Endometrium (tissue), 2 donors: ENCODE results near the gene TTC38.
"Not testable (repeated sequence)": the region's sequence is repeated elsewhere in the genome, so short reads cannot be mapped to it uniquely, and the experiment has no call there.

Experiments
- FAIRE-seq: peaks from 2 replicates; lab custom pipeline; 2012; peaks lifted over from hg19 to GRCh38; lab: Jason Lieb, UNC
- donor health status: control.
- donor health status: control.

TTC38 gene

GRCh38 chr22:46246178-46246577 is 21.6 kb upstream of the TTC38 start:
- no peak for FAIRE-seq

- FAIRE-seq, result no peak
Measured at GRCh38 chr22:46247443-46247975, 20.3 kb upstream of the TTC38 start.

GRCh38 chr22:46250035-46250782 is 17.6 kb upstream of the TTC38 start, which contains the start of gene CDPF1:
Gene CDPF1, minus strand, starts transcription at chr22:46250293. Its CDS starts 2,009 bp downstream, at chr22:46248284.
- FAIRE-seq, result no peak

GRCh38 chr22:46250783-46251125 is 17.1 kb upstream of the TTC38 start:
- no peak for FAIRE-seq

- no peak for FAIRE-seq
Measured at GRCh38 chr22:46251266-46251665, 16.5 kb upstream of the TTC38 start.

- no peak for FAIRE-seq
Measured at GRCh38 chr22:46251816-46252380, 15.9 kb upstream of the TTC38 start.

GRCh38 chr22:46256358-46256958 is 11.3 kb upstream of the TTC38 start:
- no peak for FAIRE-seq

- FAIRE-seq, result no peak
Measured at GRCh38 chr22:46259374-46259773, 8.4 kb upstream of the TTC38 start.

GRCh38 chr22:46260038-46260437 is 7.8 kb upstream of the TTC38 start:
- no peak for FAIRE-seq

GRCh38 chr22:46262449-46263215 is 5.2 kb upstream of the TTC38 start:
- no peak for FAIRE-seq

GRCh38 chr22:46263216-46263590 is 4.6 kb upstream of the TTC38 start, which contains the start of gene PKDREJ:
Gene PKDREJ, minus strand, starts transcription at chr22:46263343. Its CDS starts 21 bp downstream, at chr22:46263322.
- FAIRE-seq, result no peak

- FAIRE-seq, result not testable (repeated sequence)
Measured at GRCh38 chr22:46264520-46264919, 3.3 kb upstream of the TTC38 start.

GRCh38 chr22:46265627-46266026 is 2.2 kb upstream of the TTC38 start:
- not testable (repeated sequence) for FAIRE-seq

GRCh38 chr22:46269564-46269963 is 1.8 kb downstream of the TTC38 start:
- FAIRE-seq, result no peak

GRCh38 chr22:46272196-46272595 is 4.4 kb downstream of the TTC38 start:
- FAIRE-seq, result no peak

GRCh38 chr22:46272762-46273431 is 5.1 kb downstream of the TTC38 start:
- no peak for FAIRE-seq

- no peak for FAIRE-seq
Measured at GRCh38 chr22:46273432-46274148, 5.8 kb downstream of the TTC38 start.

GRCh38 chr22:46274381-46274780 is 6.6 kb downstream of the TTC38 start:
- FAIRE-seq, result no peak

GRCh38 chr22:46275455-46276122 is 7.8 kb downstream of the TTC38 start:
- no peak for FAIRE-seq

GRCh38 chr22:46276563-46276962 is 8.8 kb downstream of the TTC38 start:
- no peak for FAIRE-seq
